ENCODE measurements around the gene ACOXL.

ACOXL gene

GRCh38 chr2:110823165-110823564 lies 90.8 kb downstream of the ACOXL start:
- H3K4me3 ChIP-seq (ENCODE audit: low read depth, low read length): no peak overlapping the region
- DNase-seq (ENCODE audit: low read depth, low spot score): no peak
- ChIA-PET CTCF (interaction anchor here (3.6 kb wide), 1 partner anchor 11 kb away, joined by 22 read pairs; no protein-coding TSS in a partner anchor), POLR2A (no interaction called here)
- TF ChIP-seq CTCF (IDR thresholded peaks at IDR 0.05; ENCODE audit: insufficient read depth, low read length, missing control alignments): no peak

GRCh38 chr2:110827511-110827910 lies 95.1 kb downstream of the ACOXL start:
- ChIA-PET POLR2A (no interaction called here), CTCF (interaction anchor here (0.8 kb wide), 1 partner anchor 15 kb away, joined by 3 read pairs; no protein-coding TSS in a partner anchor)
- H3K4me3 ChIP-seq (ENCODE audit: low read depth, low read length): no peak overlapping the region
- no peak for DNase-seq (ENCODE audit: low read depth, low spot score)
- TF ChIP-seq CTCF (IDR thresholded peaks at IDR 0.05; ENCODE audit: insufficient read depth, low read length, missing control alignments): no peak

GRCh38 chr2:110828330-110828729 lies 96.0 kb downstream of the ACOXL start:
- ChIA-PET POLR2A (no interaction called here), CTCF (interaction anchor here (1.6 kb wide), 1 partner anchor 16 kb away, joined by 3 read pairs; no protein-coding TSS in a partner anchor)
- DNase-seq (ENCODE audit: low read depth, low spot score): no peak

DNA sequence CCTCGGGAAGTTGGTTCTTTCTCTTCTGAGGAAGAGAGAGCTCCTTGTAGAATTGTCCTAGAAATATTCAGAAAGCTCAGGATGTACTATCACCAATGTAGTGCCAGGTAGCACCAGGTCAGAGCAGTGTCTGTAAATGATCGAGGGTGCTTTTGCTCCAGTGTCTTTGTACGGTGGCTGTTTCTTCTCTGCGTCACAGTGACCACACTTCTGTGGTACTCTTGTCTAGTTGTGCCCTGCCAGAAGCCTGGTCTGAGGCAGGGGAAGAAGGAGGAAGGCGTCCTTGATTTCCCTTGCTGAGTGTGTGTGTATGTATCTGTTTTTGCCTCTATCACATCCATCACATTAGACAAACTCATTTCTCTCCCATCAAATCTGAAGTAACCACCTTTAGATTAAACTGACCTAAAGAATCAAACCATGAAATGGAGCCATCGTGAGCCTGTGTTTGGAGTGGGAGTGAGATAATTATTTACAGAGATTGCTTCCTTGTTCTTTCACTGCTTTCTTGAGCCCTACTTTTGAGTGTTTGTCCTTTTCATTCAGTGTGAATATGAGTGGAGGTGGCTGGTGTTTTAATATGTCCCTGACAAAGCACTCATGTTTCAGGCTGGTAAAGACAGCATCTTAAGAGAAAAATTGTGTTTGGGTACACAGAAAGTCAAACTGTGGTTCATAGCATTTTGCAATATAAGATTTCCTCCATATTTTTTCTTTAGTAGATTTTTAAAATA lies 97.2 kb downstream of the ACOXL start:
- ChIA-PET POLR2A (no interaction called here), CTCF (interaction anchor here (1.6 kb wide), 1 partner anchor 17 kb away, joined by 3 read pairs; no protein-coding TSS in a partner anchor)
- no peak for TF ChIP-seq CTCF (IDR thresholded peaks at IDR 0.05; ENCODE audit: insufficient read depth, low read length, missing control alignments)
- H3K4me3 ChIP-seq (ENCODE audit: low read depth, low read length): no peak overlapping the region
- no peak for DNase-seq (ENCODE audit: low read depth, low spot score)

More at GRCh38 chr2:110828330-110828729, 96.0 kb downstream of the ACOXL start:
- no peak for TF ChIP-seq CTCF (IDR thresholded peaks at IDR 0.05; ENCODE audit: insufficient read depth, low read length, missing control alignments)
- H3K4me3 ChIP-seq (ENCODE audit: low read depth, low read length): no peak overlapping the region

DNA sequence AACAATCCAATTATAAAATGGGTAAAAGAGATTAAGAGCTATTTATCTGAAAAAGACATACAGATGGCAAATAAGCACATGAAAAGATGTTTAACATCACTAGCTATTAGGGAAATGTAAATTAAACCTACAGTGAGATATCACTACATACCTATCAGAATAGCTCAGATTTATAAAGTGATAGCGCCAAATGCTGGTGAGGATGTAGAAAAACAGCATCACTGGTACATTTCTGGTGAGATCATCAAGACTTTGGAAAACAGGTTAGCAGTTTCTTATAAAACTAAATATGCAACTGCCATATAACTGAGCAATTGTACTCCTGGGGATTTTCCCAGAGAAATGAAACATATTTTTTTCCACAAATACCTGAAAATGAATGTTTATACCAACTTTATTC lies 100.4 kb downstream of the ACOXL start:
- TF ChIP-seq CTCF (IDR thresholded peaks at IDR 0.05; ENCODE audit: insufficient read depth, low read length, missing control alignments): no peak
- DNase-seq (ENCODE audit: low read depth, low spot score): no peak
- H3K4me3 ChIP-seq (ENCODE audit: low read depth, low read length): no peak overlapping the region
- CTCF ChIA-PET: no interaction called here
- POLR2A ChIA-PET: no interaction called here

DNA sequence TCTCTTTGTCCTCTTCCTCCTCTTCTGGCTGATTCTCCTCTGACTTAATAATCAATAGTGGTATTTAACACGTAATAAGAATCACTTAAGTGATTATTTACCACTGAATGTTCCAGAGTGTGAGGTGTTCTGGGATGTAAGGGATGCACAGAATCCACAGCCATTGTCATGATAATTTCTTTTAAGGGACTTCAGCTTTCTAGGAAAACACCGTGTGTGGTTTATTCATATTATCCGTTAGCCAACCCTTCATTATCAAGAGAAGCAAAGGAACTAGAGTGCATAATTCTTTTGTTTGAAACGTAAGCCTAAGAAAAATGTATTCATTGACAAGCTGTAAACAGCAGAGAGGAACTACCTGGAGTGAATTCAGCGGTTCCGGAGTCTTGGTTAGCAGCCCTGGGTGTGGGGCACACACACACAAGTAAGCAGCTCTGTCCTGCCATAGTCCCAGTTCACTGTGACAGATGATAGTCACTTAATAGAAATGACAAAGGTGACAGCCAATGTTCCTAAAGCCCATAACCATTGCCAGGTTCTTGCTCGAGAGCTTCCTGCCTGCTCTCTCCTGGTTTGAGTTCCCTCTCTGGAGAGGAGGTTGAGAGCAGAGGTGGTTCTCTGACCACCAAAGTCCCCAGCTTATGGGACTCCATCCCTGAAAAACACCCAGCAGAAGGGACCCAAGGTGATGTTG lies 101.9 kb downstream of the ACOXL start:
- H3K4me3 ChIP-seq (ENCODE audit: low read depth, low read length): no peak overlapping the region
- POLR2A ChIA-PET: no interaction called here
- DNase-seq (ENCODE audit: low read depth, low spot score): no peak
- no peak for TF ChIP-seq CTCF (IDR thresholded peaks at IDR 0.05; ENCODE audit: insufficient read depth, low read length, missing control alignments)
- CTCF ChIA-PET: interaction anchor here (1.2 kb wide), 1 partner anchor 22 kb away, joined by 3 read pairs; no protein-coding TSS in a partner anchor

Data from AG04449 (cell line).